Urinary bladder (tissue), 4 donors: ENCODE results near the gene SNRPN. TPM values are rescaled to one million over a fixed set of nuclear protein-coding genes. Genes with fewer than 3 reads are reported as not detected.
"Not testable (repeated sequence)": the region's sequence is repeated elsewhere in the genome, so short reads cannot be mapped to it uniquely, and the experiment has no call there.

Source experiments
- DNase-seq: peaks from one replicate; pipeline ENCODE4 v3.0.0-alpha.2; 2015; ENCODE audit errors: extremely low spot score
- H3K27ac ChIP-seq: one replicate; pipeline ENCODE4 v1.5.1; 2013; ENCODE audit warnings: low read depth, mild to moderate bottlenecking, moderate library complexity
- H3K36me3 ChIP-seq: one replicate; pipeline ENCODE4 v1.6.1; 2013; ENCODE audit warnings: mild to moderate bottlenecking, moderate library complexity; ENCODE audit not compliant: insufficient read depth
- H3K4me1 ChIP-seq: one replicate; pipeline ENCODE4 v1.6.1; 2013; ENCODE audit warnings: mild to moderate bottlenecking, moderate library complexity; ENCODE audit not compliant: insufficient read depth
- H3K4me3 ChIP-seq: one replicate; pipeline ENCODE4 v1.5.1; 2013; ENCODE audit warnings: low read depth, low read length
- WGBS: extraction: QIAGEN DNeasy Blood & Tissue Kit; methylation state at CpG from one replicate; pipeline ENCODE4 v1.1.7; 2013; 5-methylcytosine and 5-hydroxymethylcytosine counted together
- polyA plus RNA-seq: library from polyadenylated mRNA; stranded (reverse); fragments of 200-250 nt; gene quantifications from one replicate; pipeline ENCODE4 v1.2.3, GENCODE V29; 2013
- total RNA-seq: library from RNA; depleted of rRNA; stranded (reverse); fragments of >200 nt; gene quantifications from one replicate; pipeline ENCODE4 v1.2.3, GENCODE V29; 2014
- donor health status: healthy with polysubstance abuse.
- donor health status: healthy.

The SNRPN gene
- total and polyA plus RNA-seq, 2 donors, result 98.8 to 130 TPM

DNA sequence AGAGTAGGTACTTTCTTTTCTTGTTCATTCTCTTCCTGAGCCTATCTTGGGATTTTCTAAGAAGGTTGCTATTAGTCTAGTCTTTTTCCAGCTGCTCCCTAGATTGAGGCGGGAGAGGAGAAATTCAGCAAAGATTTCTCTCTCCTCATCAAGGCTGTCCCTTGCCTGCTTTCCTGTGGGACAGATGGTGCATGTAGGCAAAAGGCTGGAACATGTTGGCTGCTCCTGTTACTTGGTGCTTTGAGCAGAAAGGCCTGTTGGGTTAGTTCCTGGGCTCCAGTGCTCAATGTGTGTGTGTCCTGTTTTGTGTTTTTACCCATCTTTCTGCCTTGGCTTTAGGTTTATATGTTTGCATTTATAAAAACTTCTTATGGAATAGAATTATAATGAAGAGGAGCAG, 9.1 kb upstream of the SNRPN start:
- Histone ChIP-seq H3K4me1 (no peaks in the 10 kb centered on the region), H3K27ac (no peak overlapping the region), H3K36me3 (no peaks in the 10 kb centered on the region), H3K4me3 (no peak overlapping the region)
- DNase-seq, result no peak
- WGBS, result 72% methylated on average over 1 of the region's 1 CpG

DNA sequence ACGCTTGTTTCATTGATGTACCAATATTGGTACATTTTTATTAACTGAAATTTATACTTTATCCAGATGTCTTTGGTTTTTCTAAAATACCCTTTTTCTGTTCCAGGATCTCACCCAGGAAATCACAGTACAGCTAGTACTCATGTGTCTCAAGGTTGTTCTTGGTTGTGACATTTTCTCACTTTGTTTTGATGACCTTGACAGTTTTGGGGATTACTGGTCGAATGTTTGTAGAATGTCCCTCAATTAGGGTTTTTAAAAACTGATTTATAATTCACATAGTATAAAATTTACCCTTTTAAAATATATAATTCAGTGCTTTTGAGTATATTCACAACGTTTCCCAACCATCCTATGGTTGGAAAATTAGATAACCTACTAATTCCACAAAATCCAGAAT, 6.3 kb upstream of the SNRPN start:
- WGBS, result 68% methylated on average over 3 of the region's 3 CpGs
- Histone ChIP-seq H3K4me3 (no peak overlapping the region), H3K4me1 (no peaks in the 10 kb centered on the region), H3K36me3 (no peaks in the 10 kb centered on the region), H3K27ac (no peak overlapping the region)
- no peak for DNase-seq

DNA sequence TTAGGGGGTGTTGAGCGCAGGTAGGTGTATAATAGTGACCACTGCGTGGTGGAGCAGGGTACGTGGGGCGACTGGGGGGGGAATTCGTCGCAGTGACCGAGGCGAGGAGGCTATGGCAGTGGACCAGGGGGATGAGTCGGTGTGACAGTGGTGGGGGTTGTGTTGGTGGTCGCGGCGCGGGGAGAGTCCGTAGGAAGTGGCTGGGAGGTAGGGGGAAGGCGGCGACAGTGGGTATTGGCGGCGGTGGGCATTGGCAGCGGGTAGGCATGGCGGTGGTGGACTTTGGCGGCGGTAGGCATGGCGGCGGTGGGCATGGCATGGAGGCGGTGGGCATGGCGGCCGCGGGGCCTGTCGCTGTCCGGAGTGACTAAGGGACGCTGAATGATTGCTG, 739 bp downstream of the SNRPN start:
- no peaks in the 10 kb centered on the region for H3K36me3 ChIP-seq
- peak overlapping the region; percentile 95 for H3K27ac ChIP-seq
- WGBS, result 45% methylated on average over 31 of the region's 31 CpGs
- peak overlapping the region; percentile 74 for H3K4me3 ChIP-seq
- no peaks in the 10 kb centered on the region for H3K4me1 ChIP-seq
- DNase-seq, result no peak

DNA sequence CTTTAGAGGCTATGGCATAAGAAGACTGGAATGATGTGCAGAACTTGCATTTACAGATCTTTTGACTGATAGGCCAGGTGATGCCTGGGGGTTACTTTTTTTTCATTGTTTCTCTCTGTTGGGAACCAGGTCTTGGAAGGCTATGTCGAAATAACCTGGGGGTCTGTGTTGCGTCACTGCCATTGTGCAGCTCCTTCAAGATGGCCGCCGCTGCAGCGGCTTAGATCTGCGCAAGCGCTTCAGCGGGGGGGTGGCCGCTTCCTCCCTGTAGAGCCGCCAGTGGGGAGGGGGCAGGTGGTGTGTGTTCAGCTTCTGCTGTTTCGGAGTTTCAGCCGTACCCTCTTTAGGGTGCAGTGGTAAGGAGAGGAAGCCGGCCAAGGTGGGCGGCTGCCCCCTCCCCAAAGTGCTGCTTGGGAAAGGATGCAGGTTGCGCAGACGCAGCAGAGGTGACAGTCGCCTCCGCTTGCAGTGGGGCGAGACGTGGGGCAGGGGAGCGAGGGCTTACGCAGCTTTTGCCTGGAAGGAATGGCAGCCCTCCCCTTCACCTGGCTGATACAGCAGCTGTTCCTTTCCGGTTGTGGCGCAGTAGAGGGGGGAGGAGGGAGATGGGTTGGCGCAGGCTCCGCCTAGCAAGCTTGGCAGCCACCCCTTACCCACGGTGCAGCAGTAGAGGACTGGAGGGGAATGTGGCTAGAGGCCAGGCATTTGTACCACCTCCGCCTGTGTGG, 1.5 kb downstream of the SNRPN start:
- peak; percentile 54 for DNase-seq
- peak overlapping the region; percentile 95 for H3K27ac ChIP-seq
- H3K4me3 ChIP-seq, result peak overlapping the region; percentile 74
- H3K4me1 ChIP-seq, result no peaks in the 10 kb centered on the region
- 46% methylated on average over 28 of the region's 28 CpGs for WGBS
- no peaks in the 10 kb centered on the region for H3K36me3 ChIP-seq

DNA sequence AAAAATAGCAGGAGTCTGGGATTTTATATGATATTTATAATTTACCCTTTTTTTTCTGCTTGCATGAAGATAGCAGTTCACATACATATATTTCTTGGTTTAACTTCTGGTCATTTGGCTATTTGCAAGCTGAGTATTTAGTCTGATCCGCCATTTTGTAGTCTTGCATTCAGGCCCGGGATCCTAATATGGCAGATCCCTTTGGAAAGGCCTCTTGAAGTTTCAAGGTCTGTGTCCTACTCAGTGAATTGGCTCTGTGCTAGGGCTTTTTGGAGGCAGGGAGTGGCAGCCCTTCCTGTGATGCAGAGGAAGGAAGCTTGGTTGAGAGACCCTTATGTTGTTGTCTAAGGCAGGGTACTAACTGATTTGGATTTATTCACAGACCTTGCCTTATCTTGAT, 2.9 kb downstream of the SNRPN start:
- Histone ChIP-seq H3K27ac (no peak overlapping the region), H3K36me3 (no peaks in the 10 kb centered on the region), H3K4me3 (no peak overlapping the region), H3K4me1 (no peaks in the 10 kb centered on the region)
- 72% methylated on average over 2 of the region's 2 CpGs for WGBS
- no peak for DNase-seq

DNA sequence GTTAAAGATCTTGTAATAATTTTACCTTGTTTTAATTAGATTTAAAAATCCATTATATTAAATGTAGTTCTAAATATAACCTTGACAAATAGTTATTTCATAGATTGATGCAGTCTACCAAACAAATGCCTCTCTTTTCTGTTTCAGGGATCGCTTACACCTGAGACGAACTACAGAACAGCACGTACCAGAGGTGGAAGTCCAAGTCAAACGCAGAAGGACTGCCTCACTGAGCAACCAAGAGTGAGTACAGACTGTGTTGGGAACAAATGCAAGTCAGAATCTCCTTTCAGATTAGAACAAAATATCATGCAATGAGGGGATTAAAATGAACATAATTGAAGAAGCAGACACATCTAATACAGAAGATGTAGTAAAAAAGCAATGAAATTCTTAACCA, 7.2 kb downstream of the SNRPN start:
- Histone ChIP-seq H3K4me1 (no peaks in the 10 kb centered on the region), H3K27ac (no peak overlapping the region), H3K4me3 (no peak overlapping the region), H3K36me3 (no peaks in the 10 kb centered on the region)
- WGBS, result 85% methylated on average over 4 of the region's 4 CpGs
- DNase-seq, result no peak

DNA sequence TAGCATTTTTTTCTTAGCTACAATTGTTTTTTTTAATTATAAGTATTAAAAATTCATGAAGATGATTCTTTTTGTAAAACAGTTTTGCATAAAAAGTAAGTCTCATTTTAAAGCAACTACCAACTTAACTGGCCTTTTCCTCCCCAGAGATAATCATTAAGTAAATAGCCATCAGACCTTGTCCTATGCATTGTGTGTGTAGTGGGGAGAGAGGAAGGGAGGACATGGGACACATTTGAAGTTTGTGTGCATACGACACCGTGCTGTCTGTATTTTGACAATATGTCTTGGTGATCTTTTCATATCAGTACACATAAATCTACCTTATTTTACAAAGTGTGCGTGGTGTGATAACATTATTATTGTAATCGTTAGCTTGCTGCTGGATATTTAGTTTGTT, 8.1 kb downstream of the SNRPN start:
- 91% methylated on average over 4 of the region's 4 CpGs for WGBS
- Histone ChIP-seq H3K36me3 (no peaks in the 10 kb centered on the region), H3K4me3 (no peak overlapping the region)

DNA sequence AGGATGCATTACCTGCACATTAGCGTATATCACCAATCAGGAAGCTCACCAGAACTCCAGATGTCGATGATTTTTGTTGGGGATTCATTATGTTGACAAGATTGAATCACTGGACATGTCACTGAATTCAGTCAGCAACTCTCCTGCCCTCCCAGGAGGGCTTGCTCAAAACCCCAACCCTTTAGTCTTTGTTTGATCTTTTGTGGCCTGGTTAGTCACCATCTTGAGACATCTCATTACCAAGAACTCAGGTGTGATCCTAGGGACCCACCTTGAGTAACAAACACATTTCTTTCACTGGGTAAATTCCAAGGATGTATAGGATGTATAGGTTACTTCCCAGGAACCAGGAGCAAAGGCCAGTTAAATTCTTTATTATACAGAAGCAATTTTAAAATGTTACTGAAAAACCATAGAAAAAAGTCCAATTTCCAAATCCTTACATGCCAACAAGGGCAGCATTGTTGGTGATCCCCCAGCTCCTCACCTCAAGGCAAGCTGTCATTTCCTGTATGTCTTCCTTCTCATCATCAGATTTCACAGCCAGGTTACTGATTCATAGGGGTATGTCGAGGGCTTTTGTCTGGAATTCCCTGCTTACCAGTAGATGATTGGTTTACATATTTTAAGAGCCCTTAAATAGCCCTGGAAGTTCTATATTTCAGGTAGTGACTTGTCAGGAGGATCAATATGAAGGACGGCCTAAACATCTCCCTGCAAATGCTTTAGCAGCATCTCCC, 11.7 kb downstream of the SNRPN start:
- H3K36me3 ChIP-seq, result peaks cover 3% of the 10 kb centered on the region
- H3K27ac ChIP-seq, result no peak overlapping the region
- H3K4me3 ChIP-seq, result no peak overlapping the region
- 72% methylated on average over 4 of the region's 4 CpGs for WGBS
- no peaks in the 10 kb centered on the region for H3K4me1 ChIP-seq
- DNase-seq, result no peak

More for the DNA sequence above, 8.1 kb downstream of the SNRPN start:
- Histone ChIP-seq H3K27ac (no peak overlapping the region), H3K4me1 (no peaks in the 10 kb centered on the region)
- no peak for DNase-seq

DNA sequence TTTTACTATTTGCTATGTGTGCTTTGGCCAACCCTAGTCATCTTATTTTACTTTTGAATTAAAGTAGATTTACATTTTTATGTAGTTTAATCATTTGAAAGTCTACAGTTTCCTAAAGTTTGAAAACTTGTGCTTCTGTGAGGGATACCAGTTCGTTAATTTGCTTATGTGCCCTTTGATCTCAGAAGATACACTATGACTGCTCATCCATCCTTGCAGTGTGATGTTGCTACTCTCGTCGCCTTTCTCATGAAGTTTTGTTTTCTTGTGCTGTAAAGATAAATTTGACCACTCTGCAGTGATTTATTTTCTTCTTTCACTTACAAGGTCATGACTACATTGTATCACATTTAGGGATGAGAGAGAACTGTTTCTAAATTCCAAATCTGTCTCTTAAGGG, 16.3 kb downstream of the SNRPN start:
- no peak overlapping the region for H3K27ac ChIP-seq
- DNase-seq, result no peak
- peaks cover 5% of the 10 kb centered on the region for H3K36me3 ChIP-seq
- H3K4me3 ChIP-seq, result no peak overlapping the region
- no peaks in the 10 kb centered on the region for H3K4me1 ChIP-seq
- WGBS, result 74% methylated on average over 3 of the region's 3 CpGs

DNA sequence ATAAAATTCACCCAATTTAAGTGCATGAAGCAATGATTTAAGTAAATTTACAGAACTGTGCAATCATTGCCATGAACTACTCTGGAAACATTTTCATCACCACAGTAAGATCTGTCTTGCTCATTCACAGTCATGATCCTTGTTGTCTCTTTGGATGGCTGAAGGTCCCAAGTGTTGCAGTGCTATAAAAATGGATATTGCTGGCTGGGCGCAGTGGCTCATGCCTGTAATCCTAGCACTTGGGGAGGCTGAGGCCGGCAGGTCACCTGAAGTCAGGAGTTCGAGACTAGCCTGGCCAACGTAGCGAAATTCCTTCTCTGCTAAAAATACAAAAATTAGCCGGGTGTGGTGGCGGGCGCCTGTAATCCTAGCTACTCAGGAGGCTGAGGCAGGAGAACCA, 17.0 kb downstream of the SNRPN start:
- H3K36me3 ChIP-seq, result peaks cover 7% of the 10 kb centered on the region

DNA sequence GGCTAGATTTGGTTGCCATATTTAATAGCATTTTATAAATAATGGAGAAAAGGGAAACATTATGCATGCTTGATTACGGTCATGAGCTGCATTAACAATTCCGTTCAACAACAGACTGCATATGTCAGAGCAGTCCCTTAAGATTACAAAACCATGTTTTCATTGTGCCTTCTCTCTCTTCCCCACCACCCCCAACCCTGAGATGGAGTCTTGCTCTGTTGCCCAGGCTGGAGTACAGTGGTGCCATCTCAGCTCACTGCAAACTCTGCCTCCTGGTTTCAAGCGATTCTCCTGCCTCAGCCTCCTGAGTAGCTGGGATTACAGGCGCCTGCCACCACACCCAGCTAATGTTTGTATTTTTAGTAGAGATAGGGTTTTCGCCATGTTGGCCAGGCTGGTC, 17.9 kb downstream of the SNRPN start:
- not testable (repeated sequence) for H3K4me3 ChIP-seq, H3K4me1 ChIP-seq, H3K27ac ChIP-seq, H3K36me3 ChIP-seq, DNase-seq
- 94% methylated on average over 5 of the region's 5 CpGs for WGBS

More for the DNA sequence above, 17.0 kb downstream of the SNRPN start:
- Histone ChIP-seq H3K4me1 (no peaks in the 10 kb centered on the region), H3K4me3 (no peak overlapping the region), H3K27ac (no peak overlapping the region)
- 95% methylated on average over 8 of the region's 8 CpGs for WGBS
- DNase-seq, result no peak

DNA sequence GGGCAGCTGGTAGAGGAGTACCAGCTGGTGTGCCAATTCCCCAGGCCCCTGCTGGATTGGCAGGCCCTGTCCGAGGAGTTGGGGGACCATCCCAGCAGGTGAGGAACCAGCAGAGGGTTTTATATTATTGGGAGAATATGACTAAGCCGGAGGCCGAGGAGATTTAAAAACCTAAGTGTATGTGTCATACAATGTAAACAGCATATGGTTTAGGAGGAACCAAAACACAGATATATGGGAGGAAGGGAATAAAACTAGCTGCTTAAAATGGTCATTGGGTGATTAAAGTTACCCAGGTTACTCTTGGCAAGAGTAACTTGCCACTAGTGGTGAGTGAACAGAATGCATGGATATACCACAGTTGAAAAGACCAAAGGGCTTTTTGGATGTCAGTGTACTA, 22.1 kb downstream of the SNRPN start:
- DNase-seq, result no peak
- peaks cover 10% of the 10 kb centered on the region for H3K36me3 ChIP-seq
- H3K4me1 ChIP-seq, result no peaks in the 10 kb centered on the region
- no peak overlapping the region for H3K4me3 ChIP-seq
- WGBS, result 86% methylated on average over 3 of the region's 3 CpGs
- H3K27ac ChIP-seq, result no peak overlapping the region

DNA sequence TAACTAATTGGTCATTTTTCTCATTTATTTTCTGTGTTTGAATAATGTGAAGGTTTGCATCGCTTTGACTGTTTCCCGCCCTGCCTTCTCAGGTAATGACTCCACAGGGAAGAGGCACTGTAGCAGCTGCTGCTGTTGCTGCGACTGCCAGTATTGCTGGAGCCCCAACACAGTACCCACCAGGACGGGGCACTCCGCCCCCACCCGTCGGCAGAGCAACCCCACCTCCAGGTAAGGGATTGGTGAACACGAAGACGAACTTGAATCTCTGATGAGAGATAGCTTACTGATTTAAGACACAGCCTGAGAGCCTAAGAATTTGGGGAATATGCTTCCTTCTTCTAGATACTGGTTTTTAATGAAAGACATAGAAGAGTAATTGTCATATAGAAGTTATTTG, 22.9 kb downstream of the SNRPN start:
- no peak overlapping the region for H3K4me3 ChIP-seq
- H3K4me1 ChIP-seq, result no peaks in the 10 kb centered on the region
- no peak overlapping the region for H3K27ac ChIP-seq
- no peak for DNase-seq
- WGBS, result 93% methylated on average over 9 of the region's 9 CpGs
- peaks cover 10% of the 10 kb centered on the region for H3K36me3 ChIP-seq

DNA sequence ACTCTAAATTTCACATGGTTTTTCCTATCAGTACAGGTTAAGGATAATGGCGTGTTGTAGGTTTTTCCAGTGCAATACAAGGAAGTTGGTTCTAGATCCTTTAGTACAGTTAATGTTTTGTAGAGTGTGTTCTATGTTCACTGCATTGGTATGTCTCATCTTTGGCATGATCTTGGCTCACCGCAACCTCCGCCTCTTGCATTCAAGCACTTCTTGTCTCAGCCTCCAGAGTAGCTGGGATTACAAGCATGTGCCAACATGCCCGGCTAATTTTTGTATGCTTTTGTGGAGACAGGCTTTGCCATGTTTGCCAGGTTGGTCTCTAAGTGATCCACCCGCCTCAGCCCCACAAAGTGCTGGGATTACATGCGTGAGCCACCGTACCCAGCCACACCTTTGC, 30.4 kb downstream of the SNRPN start:
- DNase-seq, result no peak
- H3K36me3 ChIP-seq, result peaks cover 7% of the 10 kb centered on the region
- WGBS, result 92% methylated on average over 7 of the region's 7 CpGs

More for the DNA sequence above, 30.4 kb downstream of the SNRPN start:
- no peak overlapping the region for H3K4me3 ChIP-seq
- H3K4me1 ChIP-seq, result no peaks in the 10 kb centered on the region
- no peak overlapping the region for H3K27ac ChIP-seq
